HG02798 (cell line): ENCODE measurements around the gene LEMD3.

Source experiments
- ATAC-seq: cut with Tn5 transposase; IDR thresholded peaks from one replicate; pipeline ENCODE4 v1.9.1; 2021; ENCODE audit warnings: mild to moderate bottlenecking; ENCODE audit not compliant: unreplicated experiment, poor library complexity

Gene LEMD3

DNA sequence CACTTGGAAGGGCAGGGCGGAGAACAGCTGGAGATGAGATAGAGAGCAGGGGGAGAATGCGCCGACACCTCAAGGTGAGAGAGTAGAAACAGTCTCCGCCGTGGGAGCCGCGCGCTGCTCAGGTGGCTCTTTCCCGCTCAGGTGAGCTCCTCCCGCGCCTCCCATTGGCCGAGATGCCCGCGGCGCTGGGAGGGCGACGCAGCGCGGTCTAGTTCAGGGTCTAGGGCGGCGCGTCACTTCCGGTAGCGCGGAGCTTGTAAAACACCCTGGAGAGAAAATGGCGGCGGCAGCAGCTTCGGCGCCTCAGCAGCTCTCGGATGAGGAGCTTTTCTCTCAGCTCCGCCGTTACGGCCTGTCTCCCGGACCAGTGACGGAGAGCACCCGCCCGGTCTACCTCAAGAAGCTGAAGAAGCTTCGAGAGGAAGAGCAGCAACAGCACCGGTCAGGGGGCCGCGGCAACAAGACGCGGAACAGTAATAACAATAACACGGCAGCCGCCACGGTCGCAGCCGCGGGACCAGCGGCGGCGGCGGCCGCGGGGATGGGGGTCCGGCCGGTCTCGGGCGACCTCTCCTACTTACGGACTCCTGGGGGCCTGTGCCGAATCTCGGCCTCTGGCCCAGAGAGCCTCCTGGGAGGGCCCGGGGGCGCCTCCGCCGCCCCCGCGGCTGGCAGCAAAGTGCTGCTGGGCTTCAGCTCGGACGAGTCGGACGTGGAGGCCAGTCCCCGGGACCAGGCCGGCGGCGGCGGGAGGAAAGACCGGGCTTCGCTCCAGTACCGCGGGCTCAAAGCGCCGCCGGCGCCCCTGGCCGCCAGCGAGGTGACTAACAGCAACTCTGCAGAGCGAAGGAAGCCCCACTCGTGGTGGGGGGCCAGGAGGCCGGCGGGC lies at the start of gene LEMD3:
TSS of gene LEMD3 (plus strand) at position 264 of the 889 bp plus-strand sequence. CDS start at position 278, 14 bp downstream.
- peak; percentile 95 for ATAC-seq

DNA sequence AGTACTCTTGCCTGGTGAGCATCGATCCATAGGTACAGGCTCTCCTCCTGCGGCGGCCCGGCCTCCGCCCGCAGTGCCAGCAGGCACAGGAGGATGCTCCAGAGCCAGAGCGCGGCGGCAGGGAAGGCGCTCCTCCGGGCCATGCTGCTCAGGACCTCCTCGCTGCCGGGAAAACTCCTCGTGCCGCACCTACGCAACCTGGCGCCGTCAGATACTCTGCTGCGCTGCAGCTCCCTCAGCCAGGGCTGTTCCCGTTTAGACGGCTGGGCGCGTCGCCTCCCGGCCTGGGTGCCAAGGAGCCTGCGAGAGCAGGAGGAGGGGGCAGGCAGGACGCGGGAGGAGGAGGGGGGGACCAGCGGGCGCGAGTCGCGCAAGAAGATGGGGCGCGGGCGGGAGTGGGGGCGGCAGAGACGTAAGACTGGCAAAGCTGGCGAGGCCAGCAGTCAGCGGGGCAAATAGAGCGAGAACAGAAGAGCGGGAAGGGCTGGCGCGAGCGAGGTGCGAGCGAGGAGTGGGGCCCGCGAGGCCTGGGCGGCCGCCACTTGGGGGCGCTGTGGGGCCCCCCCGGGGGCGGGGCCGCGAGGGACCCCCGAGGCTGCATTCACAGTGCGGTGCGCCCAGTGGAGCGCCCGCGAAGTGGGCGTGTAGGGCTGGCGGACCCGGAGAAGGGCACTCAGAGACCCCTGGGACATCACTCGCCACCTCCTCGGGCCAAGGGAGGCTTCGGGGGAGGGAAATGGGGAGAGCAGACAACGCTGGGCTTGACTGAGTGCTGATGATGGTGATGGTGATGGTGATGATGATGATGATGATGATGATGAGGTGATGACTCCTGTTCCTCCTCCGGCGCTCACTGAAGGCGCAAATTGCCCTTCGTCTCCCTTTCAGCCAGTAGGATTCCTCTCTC lies 48.1 kb upstream of the LEMD3 start, which contains the start of gene WIF1:
TSS of gene WIF1 (minus strand) at position 257 of the 907 bp plus-strand sequence. CDS start at position 143, 114 bp downstream.
- ATAC-seq, result peak; percentile 48

DNA sequence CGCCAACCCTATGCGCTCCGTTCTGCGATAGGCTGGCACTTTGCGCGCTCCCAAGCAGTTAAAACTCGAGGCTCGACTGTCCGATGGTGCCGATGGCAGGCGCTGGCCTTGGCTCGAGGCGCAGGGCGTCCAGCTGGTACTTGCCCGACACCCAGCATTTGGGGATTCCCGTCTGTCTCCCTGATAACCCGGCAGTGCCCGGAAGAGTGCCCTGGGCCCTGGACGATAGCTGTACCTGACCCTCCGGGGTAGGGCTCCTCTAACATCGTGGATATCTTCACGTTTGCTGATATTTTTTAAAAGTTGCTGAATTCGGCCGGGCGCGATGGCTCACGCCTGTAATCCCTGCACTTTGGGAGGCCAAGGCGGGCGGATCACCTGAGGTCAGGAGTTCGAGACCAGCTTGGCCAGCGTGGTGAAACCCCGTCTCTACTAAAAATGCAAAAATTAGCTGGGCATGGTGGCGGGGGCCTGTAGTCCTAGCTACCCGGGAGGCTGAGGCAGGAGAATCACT lies 47.4 kb upstream of the LEMD3 start:
- no peak for ATAC-seq

DNA sequence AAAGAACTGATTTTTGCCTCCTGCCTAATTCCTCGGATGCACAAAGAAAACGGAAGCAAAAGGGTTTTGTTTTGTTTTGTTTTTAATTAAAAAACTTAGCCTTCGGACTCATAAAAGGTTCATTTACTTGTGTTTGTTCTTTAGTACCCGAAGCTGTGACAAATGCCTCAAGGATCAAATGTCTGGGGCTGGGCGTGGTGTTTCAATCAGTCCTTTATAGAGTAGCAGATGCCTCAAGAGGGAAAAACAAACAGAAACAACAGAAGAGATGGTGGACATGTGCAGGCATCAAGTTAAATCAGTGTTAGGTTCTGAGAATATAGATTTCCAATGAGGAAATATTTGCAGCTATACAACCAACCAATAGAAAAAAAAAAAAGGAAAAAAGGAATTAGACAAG lies 46.7 kb upstream of the LEMD3 start:
- ATAC-seq, result no peak

DNA sequence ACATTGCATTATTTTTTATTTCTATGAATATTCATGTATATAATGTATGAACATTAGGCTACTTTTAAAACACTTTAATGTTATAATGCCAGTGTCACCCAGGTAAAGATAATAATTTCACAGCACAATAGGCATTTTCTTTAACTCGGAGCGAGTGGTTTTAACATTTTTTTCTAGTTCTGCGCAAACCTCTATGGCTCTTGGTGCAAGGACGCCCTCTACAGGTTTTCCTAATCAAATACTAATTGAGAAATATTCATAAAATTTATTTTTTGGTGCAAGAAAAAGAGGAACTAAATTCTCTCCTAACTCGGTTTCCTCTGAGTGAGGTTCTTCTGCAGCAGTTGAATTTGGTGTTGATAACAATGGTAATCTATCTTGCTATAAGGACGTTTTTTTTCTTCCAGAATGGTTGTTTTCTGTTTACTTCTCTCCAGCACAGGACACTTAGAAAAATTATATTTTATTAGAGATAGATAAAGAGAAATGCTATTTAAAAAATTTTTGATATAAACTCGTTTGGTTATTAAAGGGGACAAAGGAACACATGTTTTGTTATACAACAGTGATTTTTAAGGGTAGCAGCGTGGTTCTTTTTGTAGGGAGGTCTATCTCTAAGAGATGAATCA lies 45.8 kb upstream of the LEMD3 start:
- ATAC-seq, result no peak

DNA sequence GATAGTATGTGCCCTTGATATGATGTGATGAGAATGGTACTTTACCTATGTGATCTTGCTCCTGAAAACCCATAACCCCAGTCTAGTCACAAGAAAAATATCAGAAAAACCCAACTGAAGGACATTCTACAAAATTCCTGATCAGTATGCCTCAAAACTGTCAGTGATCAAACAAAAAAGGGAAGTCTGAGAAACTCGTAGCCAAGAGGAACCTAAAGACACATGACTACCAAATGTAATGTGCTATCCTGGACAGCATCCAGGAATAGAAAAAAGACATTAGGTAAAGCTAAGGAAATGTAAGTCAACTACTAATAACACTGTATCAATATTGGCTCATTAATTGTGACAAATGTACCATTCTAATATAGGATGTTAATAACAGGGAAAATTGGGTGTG lies 44.1 kb upstream of the LEMD3 start:
- no peak for ATAC-seq

DNA sequence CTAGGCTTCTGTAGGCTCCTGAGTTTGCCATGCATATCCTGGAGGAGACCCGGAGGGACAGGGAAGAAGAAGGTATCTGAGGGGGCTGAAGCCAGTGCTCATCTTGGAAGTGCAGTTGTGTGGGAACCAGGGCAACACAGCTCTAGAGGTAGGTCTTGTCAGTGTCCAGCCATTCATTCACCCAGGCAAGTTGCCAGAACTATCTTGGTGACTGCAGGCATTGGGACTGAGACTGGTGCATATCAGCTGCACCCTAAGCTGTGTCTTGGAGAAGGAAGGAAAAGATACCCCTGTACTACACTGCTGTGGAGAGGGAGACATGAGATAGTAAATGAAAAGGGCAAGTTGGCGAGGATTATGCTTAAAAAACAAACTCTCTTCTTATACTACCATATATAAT lies 43.4 kb upstream of the LEMD3 start:
- no peak for ATAC-seq

GRCh38 chr12:65126482-65126881 lies 42.9 kb upstream of the LEMD3 start:
- ATAC-seq, result no peak

DNA sequence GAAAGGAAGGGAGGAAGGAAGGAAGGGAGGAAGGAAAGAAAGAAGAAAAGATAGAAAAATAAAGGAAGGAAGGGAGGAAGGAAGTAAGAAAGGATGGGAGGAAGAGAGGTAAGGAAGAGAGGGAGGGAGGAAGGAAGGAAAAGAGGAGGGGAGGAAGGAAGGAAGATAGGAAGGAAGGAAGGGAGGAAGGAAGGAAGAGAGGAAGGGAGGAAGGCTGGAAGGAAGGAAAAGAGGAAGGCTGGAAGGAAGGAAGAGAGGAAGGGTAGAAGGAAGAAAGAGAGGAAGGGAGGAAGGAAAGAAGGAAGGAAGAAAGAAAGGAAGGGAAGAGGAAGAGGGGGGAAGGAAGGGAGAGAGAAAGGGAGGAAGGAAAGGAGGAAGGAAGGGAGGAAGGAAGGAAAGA lies 35.5 kb upstream of the LEMD3 start:
- ATAC-seq, result no peak

- no peak for ATAC-seq
These were observed 30.0 kb upstream of the LEMD3 start for GRCh38 chr12:65139389-65139788.

GRCh38 chr12:65140738-65141137 lies 28.6 kb upstream of the LEMD3 start:
- no peak for ATAC-seq

- ATAC-seq, result no peak
These were observed 22.0 kb upstream of the LEMD3 start for GRCh38 chr12:65147312-65147905.

DNA sequence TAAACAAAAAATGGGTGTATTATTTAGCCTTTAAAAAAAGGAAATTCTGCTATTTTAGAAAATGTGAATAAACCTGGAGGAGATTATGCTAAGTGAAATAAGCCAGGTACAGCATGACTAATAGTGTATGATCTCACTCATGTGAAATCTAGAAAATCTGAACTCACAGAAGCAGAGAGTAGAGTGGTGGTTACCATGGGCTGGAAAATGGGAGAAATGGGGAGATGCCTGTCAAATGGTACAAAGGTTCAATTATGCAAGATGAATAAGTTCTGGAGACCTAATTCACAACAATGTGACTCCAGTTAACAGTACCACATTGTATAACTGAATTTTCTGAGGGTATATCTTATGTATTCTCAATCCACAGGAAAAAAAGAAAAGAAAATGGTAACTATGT lies 17.4 kb upstream of the LEMD3 start:
- ATAC-seq, result no peak

DNA sequence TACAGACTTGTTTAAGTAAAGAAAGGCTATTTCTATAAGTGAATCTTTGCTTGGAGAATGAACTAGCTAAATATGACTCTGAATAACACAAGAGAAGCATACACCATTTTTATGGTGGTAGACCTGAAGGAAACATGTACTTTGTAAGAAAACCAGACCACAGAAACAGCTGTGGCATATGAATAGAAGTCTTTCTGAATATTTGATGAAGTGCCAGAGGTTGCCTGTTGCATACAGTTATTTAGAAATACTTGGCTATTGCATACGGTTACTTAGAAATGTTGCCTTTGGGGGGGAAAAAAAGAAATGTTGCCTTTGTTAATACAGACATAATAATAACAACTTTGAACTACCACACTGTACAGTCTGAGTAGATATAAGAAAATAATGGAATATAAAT lies 16.8 kb upstream of the LEMD3 start:
- no peak for ATAC-seq

DNA sequence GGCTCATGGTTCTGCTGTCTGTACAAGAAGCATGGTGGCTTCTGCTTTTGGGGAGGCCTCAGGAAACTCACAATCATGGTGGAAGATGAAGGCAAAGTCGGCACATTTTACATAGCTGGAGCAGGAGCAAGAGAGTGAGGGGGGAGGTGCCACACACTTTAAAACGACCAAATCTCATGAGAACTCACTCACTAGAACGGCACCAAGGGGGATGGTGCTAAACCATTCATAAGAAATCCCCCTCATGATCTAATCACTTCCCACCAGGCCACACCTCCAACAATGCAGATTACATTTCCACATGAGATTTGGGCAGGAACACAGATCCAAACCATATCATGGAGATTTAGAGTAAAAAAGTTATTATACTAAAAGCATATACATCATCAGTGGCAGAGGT lies 13.6 kb upstream of the LEMD3 start:
- ATAC-seq, result peak; percentile 29

DNA sequence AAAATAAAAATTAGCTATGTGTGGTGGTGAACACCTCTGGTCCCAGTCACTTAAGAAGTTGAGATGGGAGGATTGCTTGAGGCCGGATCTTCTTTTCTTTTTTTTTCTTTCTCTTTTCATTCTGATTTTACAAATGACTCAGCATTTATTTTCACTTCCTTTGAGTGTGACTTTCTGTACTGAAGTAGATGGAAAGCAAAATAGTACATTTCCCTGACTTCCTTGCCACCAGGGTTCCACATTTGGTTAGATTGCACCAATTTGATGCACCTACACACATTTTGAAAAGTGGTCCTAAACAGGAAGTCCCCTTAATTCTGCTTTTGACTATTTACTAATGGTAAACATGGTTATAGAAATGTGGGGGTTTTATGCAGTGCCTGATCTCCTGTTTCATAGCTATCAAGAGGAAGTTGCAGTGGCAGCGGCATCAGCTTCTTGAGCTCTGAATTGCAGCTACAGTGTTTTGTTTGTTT lies 13.0 kb upstream of the LEMD3 start:
- ATAC-seq, result peak; percentile 93

DNA sequence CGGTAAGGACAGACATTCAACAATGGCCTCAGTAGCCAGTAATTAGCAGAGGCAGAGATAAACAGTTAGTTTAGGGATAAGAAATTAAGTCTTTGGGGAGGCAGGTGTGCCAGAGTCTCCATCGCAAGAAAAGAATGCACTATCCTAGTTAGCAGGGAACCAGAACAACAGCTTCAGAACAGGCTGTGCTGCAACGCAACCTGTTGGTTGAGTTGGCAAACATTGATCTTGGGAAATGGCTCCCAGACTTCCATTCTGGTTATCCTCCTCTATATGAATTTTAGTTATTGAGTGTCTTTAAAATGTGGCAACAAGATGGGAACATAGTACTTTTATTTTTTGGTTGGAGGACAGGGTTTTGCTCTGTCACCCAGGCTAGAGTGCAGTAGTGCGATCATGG lies 12.3 kb upstream of the LEMD3 start:
- ATAC-seq, result no peak

- ATAC-seq, result peak; percentile 62
These were observed 6.8 kb upstream of the LEMD3 start for GRCh38 chr12:65162609-65163008.

DNA sequence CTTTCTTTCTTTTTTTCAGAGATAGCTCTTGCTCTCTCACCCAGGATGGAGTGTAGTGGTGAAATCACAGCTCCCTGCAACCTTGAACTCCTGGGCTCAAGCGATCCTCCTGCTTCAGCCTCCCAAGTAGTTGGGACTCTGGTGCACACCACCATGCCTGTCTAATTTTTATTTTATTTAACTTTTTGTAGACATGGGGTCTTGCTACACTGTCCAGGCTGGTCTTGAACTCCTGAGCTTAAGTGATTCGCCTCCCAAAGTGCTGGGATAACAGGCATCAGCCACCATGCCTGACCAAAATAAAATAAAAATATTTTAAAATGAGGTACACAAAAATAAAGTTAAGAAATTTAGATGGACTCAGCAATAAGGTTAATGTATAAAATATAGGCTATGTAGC lies 5.1 kb upstream of the LEMD3 start:
- ATAC-seq, result no peak

DNA sequence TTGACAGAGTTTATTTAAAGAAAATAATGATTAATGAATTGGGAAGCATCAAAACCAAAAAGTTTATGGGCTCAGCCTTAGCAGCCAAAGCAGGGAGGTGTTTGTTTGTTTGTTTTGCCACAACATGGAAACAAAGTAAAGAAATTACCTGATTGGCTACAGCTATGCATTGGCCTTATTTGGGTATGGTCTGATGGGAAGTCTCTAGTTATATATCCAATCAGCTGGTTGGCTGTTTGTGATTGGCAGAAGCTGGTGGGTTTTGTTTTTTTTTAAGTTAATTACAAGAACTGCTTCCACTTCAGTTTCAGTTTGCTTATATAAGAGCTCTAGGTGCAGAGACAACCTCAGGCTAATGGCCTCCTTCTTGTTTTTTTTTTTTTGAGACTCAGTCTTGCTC lies 4.6 kb upstream of the LEMD3 start:
- no peak for ATAC-seq
